Embryonic facial prominence (tissue), 1 donor: ENCODE results near the gene ALKBH4.
A peak's percentile ranks its signal among the peaks of the same experiment; 100 is the strongest.
"Not testable (repeated sequence)": the region's sequence is repeated elsewhere in the genome, so short reads cannot be mapped to it uniquely, and the experiment has no call there.

ENCODE experiments used
- DNase-seq: peaks from one replicate; pipeline ENCODE4 v3.0.0-alpha.2; 2016; ENCODE audit errors: extremely low spot score

The ALKBH4 gene

DNA sequence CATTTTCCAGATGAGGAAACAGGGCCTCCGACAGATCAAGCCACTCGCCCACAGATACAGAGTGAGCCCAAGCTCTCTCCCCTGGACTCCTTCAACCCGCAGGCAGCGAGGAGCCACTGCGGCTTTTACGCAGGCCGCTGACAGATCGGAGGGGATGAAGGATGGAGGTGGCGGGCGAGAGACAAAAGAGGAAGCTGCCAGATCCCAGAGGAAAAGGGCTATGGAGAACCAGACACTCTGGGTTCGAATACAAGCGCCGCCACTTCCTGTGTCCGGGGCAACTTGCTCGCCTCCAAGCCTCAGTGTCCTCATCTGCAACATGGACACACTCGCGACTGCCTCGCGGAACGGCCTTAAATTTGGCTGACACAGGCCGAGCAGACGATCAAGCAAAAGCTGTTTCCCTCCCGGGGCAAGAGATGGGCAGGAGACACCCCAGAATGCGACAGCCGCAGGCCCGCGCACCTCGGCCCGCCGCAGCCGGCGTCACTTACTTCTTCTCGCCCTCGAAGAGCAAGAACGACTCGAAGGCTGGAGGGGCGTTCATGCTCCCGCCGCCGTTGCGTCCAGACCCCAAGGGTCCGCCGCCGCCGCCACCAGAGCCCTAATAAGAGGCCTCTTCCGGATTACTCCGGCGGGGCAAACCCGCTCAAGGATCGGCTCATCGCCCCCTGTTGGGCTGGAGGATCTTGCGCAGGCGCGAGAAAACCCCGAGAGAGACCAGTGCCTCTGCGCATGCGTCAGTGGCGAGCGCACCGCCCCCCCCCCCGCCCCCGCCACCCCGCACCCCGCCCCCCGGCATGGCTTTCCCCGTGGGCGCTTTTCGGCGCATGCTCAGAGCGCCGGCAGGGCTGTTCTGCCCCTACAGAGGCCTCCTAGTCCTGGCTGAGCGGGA lies 13.9 kb upstream of the ALKBH4 start, which contains the start of gene POLR2J:
Gene POLR2J, minus strand, starts transcription at position 609 of the 895 bp plus-strand sequence. Its CDS starts 62 bp downstream, at position 547.
- DNase-seq, result peak; percentile 36

DNA sequence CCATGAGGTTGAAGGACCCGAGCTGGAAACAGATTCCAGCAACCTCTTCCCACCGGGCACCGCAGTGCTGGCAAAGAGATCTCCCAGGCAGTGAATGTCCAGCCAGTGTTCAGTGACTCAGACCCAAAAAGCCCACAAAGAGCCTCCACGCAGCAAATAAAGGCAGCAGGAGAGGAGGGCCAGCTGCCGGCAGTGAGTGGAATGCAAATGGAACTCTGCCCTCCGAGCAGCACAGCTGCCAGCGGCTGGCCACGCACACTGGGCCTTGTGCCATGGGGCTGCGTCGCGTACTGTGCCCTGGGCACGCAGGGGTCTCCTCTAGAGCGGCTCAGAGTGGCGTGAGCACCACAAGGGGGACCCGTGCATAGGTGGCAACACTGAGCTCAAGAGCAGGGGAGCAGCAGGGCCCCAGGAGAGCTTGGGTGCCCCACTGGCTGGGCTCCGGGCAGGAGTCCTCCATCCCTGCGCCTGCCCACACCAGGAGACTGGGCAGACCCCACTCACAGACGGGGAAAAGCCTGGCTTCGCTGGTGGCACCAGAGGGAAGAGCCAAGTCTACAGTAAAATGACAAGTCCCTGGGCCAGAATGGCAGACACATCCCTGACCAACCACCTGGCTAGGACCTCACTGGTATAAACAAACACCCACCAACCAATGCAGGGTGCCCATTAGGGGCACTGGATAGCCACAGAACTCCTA lies 10.2 kb upstream of the ALKBH4 start:
- DNase-seq, result not testable (repeated sequence)

DNA sequence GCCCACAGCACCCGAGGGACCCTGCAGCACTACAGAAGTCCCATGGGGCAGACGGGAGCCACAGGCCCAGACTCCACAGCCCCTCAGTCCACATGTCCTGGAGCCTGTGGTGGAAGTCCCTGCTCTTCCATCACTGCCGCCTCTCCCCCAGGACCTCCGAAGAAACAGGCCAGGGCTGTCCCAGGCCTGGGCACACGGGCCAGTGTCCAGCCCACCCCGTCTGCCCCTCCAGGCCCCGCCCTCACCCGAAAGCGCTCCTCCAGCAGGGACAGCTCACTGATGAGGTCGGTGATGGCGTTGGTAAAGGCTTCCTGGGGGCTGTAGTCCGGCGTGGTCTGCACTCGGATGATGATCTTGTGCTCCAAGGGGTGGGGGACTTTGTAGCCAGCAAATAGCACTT lies 9.5 kb upstream of the ALKBH4 start:
- DNase-seq, result not testable (repeated sequence)

GRCh38 chr7:102473271-102473991 lies 8.8 kb upstream of the ALKBH4 start:
- no peak for DNase-seq

DNA sequence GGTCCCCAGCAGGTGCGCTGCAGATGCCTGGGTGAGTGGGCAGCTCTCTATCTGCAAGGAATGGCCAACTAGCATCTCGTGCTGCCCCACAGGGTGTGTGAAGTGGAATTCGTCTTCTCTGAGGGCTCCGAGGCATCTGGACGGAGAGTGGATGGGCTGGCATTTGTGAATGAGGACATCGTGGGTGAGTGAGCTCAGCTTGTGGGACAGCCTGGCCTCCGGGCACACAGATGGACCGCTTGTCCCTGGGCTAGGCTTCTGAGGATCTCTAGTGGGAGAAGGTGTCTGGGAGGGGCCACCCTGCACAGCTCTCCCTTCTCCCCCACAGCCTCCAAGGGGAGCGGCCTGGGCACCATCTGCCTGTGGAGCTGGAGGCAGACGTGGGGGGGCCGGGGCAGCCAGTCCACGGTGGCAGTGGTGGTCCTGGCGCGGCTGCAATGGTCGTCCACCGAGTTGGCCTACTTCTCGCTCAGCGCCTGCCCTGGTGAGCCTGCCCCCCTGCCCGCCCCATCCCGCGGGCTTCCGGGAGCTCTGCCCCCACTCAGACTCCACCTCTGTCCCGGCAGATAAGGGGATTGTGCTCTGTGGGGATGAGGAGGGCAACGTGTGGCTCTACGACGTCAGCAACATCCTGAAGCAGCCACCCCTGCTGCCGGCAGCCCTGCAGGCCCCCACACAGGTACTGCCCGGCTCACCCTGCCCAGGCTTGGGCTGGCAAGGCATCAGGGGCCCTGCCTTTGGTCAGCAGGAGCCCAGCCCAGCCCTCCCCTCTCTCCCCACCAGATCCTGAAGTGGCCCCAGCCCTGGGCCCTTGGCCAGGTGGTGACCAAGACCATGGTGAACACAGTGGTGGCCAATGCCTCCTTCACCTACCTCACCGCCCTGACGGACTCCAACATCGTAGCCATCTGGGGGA lies 7.7 kb upstream of the ALKBH4 start:
- no peak for DNase-seq

DNA sequence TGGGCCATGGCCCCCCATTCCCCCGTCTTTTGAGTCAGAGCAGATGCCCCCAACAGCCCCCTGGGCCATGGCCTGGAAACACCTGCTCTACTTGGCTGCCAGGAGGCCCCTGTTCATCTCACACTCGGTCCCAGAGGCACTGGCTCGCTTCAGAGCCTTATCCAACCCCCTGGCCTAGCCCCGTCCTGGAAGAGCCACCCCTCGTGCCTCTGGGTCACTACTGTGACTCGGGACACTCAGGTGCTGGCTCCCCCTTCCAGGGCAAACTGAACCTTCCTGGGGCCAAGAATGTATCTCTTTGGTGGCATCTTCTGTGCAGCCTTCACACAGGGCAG lies 7.1 kb upstream of the ALKBH4 start:
- DNase-seq, result no peak

DNA sequence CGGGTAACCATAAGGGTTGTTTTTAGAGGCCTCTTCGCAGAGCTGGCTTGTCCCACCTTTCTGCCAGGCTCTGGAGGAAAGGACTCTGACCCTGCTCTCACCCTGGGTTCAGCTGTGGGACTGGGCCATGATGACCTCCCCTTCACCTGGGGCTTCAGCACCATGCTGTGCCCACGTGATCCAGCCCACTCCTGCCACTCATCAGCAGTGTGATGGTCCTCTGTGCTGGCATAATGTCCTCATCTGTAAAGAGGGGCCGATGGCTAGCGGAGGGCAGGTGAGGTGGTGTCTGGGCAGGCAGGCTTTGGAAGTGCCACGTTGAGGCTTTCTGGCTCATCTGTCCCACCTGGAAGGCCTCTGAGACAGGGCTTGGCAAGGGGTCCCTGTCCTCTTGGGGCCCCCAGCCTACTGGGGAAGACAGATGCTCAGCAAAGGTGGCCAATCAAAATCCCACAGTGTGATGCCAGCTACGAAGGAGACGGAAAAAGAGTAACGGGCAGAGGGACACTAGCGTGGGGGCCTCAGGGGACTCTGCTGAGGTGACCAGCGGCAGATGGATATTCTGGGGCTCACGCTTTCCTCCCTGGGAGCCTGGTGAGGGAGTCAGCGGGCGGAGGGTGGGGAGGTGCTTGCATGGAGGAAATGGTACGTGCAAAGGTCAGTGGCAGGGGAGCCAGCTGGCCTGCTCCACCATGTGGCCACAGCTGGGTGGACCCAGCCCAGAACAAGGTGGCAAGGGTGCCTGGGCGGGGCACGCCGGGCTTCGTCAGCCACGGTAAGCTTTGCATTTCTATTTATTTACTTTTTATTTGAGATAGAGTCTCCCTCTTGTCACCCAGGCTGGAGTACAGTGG lies 5.5 kb upstream of the ALKBH4 start:
- DNase-seq, result no peak

GRCh38 chr7:102469351-102469971 lies 4.8 kb upstream of the ALKBH4 start:
- DNase-seq, result no peak

- DNase-seq, result no peak
These were observed 4.1 kb upstream of the ALKBH4 start for GRCh38 chr7:102468478-102469350.

DNA sequence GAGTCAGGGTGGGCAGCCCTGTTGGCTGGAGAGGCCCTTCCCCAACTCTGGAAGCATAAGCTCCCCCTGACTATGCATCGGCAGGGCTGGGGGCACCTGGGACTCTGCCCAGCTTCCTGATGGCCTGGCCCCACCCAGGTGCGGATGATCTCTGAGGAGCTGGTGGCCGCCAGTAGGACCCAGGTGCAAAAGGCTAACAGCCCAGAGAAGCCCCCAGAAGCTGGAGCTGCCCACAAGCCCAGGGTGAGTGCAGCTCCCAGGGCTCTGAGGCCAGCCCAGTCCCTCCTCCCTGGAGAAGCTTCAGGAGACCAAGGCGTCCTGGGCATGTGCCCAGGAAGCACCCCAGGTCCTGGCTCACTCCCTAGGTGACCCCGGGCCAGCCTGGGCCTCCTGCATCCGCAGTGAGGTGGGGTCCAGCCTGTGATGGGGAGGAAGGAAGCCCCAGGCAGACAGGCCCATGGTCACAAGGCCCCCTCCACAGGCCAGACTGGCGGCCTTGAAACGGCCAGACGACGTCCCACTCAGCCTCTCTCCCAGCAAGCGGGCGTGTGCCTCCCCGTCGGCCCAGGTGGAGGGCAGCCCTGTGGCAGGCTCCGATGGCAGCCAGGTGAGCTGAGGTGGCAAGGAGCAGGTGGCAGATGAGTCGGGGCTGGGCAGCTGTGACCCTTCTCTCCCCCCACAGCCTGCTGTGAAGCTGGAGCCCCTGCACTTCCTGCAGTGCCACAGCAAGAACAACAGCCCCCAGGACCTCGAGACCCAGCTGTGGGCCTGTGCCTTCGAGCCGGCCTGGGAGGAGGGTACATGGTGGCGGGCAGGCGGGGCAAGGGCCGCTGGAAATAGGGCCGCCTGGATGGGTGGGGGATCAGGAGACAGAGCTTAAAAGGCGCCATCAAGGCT lies 3.2 kb upstream of the ALKBH4 start:
- DNase-seq, result no peak

- no peak for DNase-seq
These were observed 1.4 kb upstream of the ALKBH4 start for GRCh38 chr7:102466097-102466496.

DNA sequence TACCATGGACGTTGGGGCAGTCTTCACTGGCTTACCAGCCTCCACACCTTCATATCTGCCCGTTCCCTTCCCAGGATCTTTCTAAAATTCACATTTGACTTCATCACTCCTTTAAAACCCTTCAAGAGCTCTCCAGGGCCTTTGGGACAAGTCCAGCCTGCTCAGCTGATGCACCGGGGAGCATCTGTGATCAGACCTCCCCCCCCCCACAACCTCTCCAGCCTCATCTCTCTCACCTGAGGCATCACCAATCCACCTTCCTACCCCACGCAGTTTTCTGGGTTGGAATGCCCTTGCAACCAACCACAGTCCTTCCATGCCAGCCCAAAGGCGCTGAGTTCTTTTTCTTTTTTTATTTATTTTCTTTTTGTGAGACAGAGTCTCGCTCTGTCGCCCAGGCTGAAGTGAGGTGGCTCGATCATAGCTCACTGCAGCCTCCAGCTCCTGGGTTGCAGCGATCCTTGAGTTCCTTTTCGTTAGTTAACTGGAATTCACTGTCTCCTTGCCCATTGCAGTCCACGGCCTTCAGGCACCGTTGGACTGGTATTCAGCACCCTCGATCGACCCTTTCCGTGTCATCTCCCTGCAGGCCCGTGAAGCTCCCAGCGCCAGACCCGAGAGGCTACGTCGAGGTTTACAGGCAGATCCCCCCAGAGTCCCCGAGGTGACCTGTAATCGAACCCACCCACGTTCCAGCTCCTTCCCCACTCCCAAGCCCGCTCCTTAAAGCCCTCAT lies 654 bp downstream of the ALKBH4 start:
- no peak for DNase-seq

- DNase-seq, result no peak
These were observed 4.2 kb downstream of the ALKBH4 start for GRCh38 chr7:102460467-102460866.

- no peak for DNase-seq
These were observed 5.3 kb downstream of the ALKBH4 start for GRCh38 chr7:102459221-102459844.

DNA sequence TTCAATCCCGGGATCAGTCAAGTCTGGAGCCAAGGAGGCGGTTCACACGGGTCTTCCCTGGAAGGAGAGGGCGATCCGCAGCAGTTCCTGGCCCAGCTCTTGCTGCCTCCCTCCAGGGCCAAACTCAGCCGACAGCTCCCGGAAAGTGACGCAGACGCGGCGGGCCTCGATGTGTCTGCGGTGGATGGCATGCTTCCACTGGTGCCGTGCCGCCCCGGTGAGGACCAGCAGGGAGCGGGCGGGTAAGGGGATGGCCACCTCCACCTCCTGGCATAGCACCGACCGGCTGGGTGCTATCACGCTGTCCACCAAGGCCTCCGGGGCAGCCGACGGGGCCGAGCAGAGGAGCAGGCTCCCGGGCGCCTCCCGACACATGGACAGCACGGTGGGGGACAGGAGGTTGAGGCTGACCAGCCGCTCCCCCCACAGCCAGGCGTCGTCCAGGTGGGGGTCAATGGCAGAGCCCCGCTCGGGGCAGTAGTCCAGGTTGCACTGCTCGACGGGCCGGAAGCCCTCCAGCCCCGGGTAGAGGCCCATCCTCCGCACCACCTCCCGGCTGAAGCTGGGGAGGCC lies 7.2 kb downstream of the ALKBH4 start:
- DNase-seq, result no peak

DNA sequence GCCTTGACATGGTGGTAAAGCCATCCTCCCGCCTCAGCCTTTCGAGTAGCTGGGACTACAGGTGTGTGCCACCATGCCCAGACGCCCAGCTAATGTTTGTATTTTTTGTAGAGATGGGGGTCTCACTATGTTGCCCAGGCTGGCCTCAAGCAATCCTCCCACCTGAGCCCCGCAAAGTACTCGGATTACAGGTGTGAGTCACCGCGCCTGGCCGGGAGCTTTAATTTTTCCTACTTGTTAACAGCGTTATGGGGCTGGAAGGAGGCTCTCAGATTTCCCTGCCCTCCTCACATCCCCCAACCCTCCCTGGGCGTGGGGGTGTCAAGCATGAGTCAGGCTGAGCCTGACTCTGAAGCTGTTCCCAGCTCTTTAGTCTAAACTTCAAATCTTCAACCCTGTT lies 8.3 kb downstream of the ALKBH4 start:
- no peak for DNase-seq
